HEK293 (cell line): Measurements from ENCODE around the gene HPX.
"Not testable (repeated sequence)": the region's sequence is repeated elsewhere in the genome, so short reads cannot be mapped to it uniquely, and the experiment has no call there.

ENCODE experiments used
- CTCF ChIA-PET: fragments of 350-600 bp; formaldehyde crosslinking; extraction: SDS; loops from one replicate; lab custom pipeline; 2021; ENCODE audit warnings: antibody characterized with exemption; lab: Yijun Ruan, JAX
- POLR2A ChIA-PET: fragments of 300-600 bp; formaldehyde crosslinking; extraction: SDS; loops from one replicate; lab custom pipeline; 2020; ENCODE audit warnings: antibody characterized with exemption, inconsistent platforms; lab: Yijun Ruan, JAX
- H3K27ac ChIP-seq: fragments of 200-500 bp; sonication (Bioruptor generic); 2 replicates; pipeline ENCODE4 v1.5.1; 2014; ENCODE audit warnings: low read depth, low read length, control low read depth, inconsistent platforms; ENCODE audit errors: extremely low read depth
- H3K36me3 ChIP-seq, 2 experiments: fragments of 200-500 bp in 1 of 2; sonication (Bioruptor generic) in 1 of 2; 1 replicate in 1 of 2; 2 replicates in 1 of 2; pipeline ENCODE4 v1.5.1; 2014 to 2017; ENCODE audit warnings: inconsistent platforms in 2 of 2, low read length in 2 of 2; ENCODE audit not compliant: control insufficient read depth in 2 of 2, insufficient read depth in 1 of 2
- H3K4me1 ChIP-seq: fragments of 200-500 bp; sonication (Bioruptor generic); 2 replicates; pipeline ENCODE4 v1.5.1; 2014; ENCODE audit warnings: mild to moderate bottlenecking, low read length, inconsistent platforms; ENCODE audit not compliant: control insufficient read depth, insufficient read depth
- H3K4me3 ChIP-seq: 2 replicates; pipeline ENCODE4 v1.5.1; 2011; ENCODE audit warnings: low read depth, mild to moderate bottlenecking, control low read depth, low read length, moderate library complexity
- H3K9me3 ChIP-seq: fragments of 200-500 bp; sonication (Bioruptor generic); 2 replicates; pipeline ENCODE4 v1.5.1; 2014; ENCODE audit warnings: low read depth, low read length, inconsistent platforms; ENCODE audit not compliant: control insufficient read depth, insufficient read depth
- BCL6B ChIP-seq: fragments of 450-650 bp; formaldehyde crosslinking; IDR thresholded peaks from 2 replicates; pipeline ENCODE4 v1.5.1; 2017; ENCODE audit warnings: missing biosample characterization, missing genetic modification characterization
- HOXD13 ChIP-seq: sonication (generic); formaldehyde crosslinking; IDR thresholded peaks from 2 replicates; pipeline ENCODE4 v1.8.0; 2022; ENCODE audit warnings: missing genetic modification reagents, borderline replicate concordance
- SP7 ChIP-seq: fragments of 450-650 bp; formaldehyde crosslinking; IDR thresholded peaks from 2 replicates; pipeline ENCODE4 v1.5.1; 2016; ENCODE audit warnings: missing biosample characterization, missing genetic modification characterization
- ZBTB10 ChIP-seq: fragments of 450-650 bp; formaldehyde crosslinking; IDR thresholded peaks from 2 replicates; pipeline ENCODE4 v1.5.1; 2016; ENCODE audit warnings: missing biosample characterization, missing genetic modification characterization
- ZBTB48 ChIP-seq: fragments of 450-650 bp; formaldehyde crosslinking; IDR thresholded peaks from 2 replicates; pipeline ENCODE4 v1.5.1; 2016; ENCODE audit warnings: missing biosample characterization, missing genetic modification characterization
- ZNF19 ChIP-seq: fragments of 450-650 bp; formaldehyde crosslinking; IDR thresholded peaks from 2 replicates; pipeline ENCODE4; 2016; ENCODE audit warnings: missing biosample characterization, missing genetic modification characterization, low read depth
- ZNF292 ChIP-seq: fragments of 450-650 bp; formaldehyde crosslinking; IDR thresholded peaks from 2 replicates; pipeline ENCODE4 v1.5.1; 2016; ENCODE audit warnings: low read depth, missing biosample characterization, missing genetic modification characterization, borderline replicate concordance
- ZNF488 ChIP-seq: fragments of 450-650 bp; formaldehyde crosslinking; IDR thresholded peaks from 2 replicates; pipeline ENCODE4 v1.5.1; 2016; ENCODE audit warnings: missing biosample characterization, missing genetic modification characterization
- ZNF521 ChIP-seq: fragments of 450-650 bp; formaldehyde crosslinking; IDR thresholded peaks from 2 replicates; pipeline ENCODE4 v1.5.1; 2017; ENCODE audit warnings: missing biosample characterization, mild to moderate bottlenecking, missing genetic modification characterization
- ZNF629 ChIP-seq: fragments of 450-650 bp; formaldehyde crosslinking; IDR thresholded peaks from 2 replicates; pipeline ENCODE4 v1.5.1; 2017; ENCODE audit warnings: missing biosample characterization, missing genetic modification characterization
- ZNF654 ChIP-seq: fragments of 450-650 bp; formaldehyde crosslinking; IDR thresholded peaks from 2 replicates; pipeline ENCODE4 v1.5.1; 2016; ENCODE audit warnings: low read depth, missing biosample characterization, missing genetic modification characterization
- ZNF704 ChIP-seq: fragments of 450-650 bp; formaldehyde crosslinking; IDR thresholded peaks from 2 replicates; pipeline ENCODE4 v1.5.1; 2016; ENCODE audit warnings: missing biosample characterization, missing genetic modification characterization
- ZNF768 ChIP-seq: fragments of 450-650 bp; formaldehyde crosslinking; IDR thresholded peaks from 2 replicates; pipeline ENCODE4 v1.5.1; 2018; ENCODE audit warnings: missing biosample characterization, mild to moderate bottlenecking, missing genetic modification characterization
- ZNF791 ChIP-seq: fragments of 450-650 bp; formaldehyde crosslinking; IDR thresholded peaks from 2 replicates; pipeline ENCODE4 v1.5.1; 2016; ENCODE audit warnings: missing biosample characterization, missing genetic modification characterization
- ZNF843 ChIP-seq: fragments of 450-650 bp; formaldehyde crosslinking; IDR thresholded peaks from 2 replicates; pipeline ENCODE4 v1.5.1; 2016; ENCODE audit warnings: missing biosample characterization, missing genetic modification characterization

HPX gene

GRCh38 chr11:6393989-6394670 is 46.7 kb downstream of the HPX start:
- ChIA-PET CTCF (interaction anchor here (0.5 to 1.5 kb wide), 2 partner anchors 12 to 49 kb away, joined by 3 read pairs; no protein-coding TSS in a partner anchor), POLR2A (no interaction called here)
- peaks cover 0 to 61% of the 10 kb centered on the region in 2 experiments; a peak in 1 of 3 replicates for H3K36me3 ChIP-seq
- no peak overlapping the region for H3K4me3 ChIP-seq
- H3K9me3 ChIP-seq, result no peaks in the 10 kb centered on the region
- no peak for TF ChIP-seq ZNF488 (tag by site-specific recombination)
- no peak for TF ChIP-seq SP7 (tag by site-specific recombination)
- H3K27ac ChIP-seq, result no peak overlapping the region
- no peaks in the 10 kb centered on the region for H3K4me1 ChIP-seq

- H3K36me3 ChIP-seq, result peaks cover 0 to 42% of the 10 kb centered on the region in 2 experiments; a peak in 1 of 3 replicates
- ChIA-PET CTCF (interaction anchor here (0.7 to 1.2 kb wide), 4 partner anchors 14 to 310 kb away, joined by 3 to 4 read pairs (median 3); no protein-coding TSS in a partner anchor), POLR2A (interaction anchor here (0.7 to 1.1 kb wide), 2 partner anchors 26 to 98 kb away, joined by 5 read pairs; partner anchors contain the start of gene APBB1)
- H3K4me3 ChIP-seq, H3K27ac ChIP-seq, H3K9me3 ChIP-seq, H3K4me1 ChIP-seq: not testable (repeated sequence)
Observed at GRCh38 chr11:6392251-6392650, 48.5 kb downstream of the HPX start.

GRCh38 chr11:6391537-6392134 is 49.2 kb downstream of the HPX start:
- H3K4me1 ChIP-seq, result no peaks in the 10 kb centered on the region
- CTCF ChIA-PET, result interaction anchor here (1.2 to 1.9 kb wide), 2 partner anchors 12 to 52 kb away, joined by 3 to 7 read pairs; no protein-coding TSS in a partner anchor
- H3K4me3 ChIP-seq, result no peak overlapping the region
- H3K36me3 ChIP-seq, result peaks cover 0 to 36% of the 10 kb centered on the region in 2 experiments; a peak in 1 of 3 replicates
- no peaks in the 10 kb centered on the region for H3K9me3 ChIP-seq
- POLR2A ChIA-PET, result interaction anchor here (0.7 to 4.6 kb wide), 2 partner anchors 27 to 99 kb away, joined by 5 to 26 read pairs; partner anchors contain the start of gene APBB1
- H3K27ac ChIP-seq, result no peak overlapping the region
- no peak for TF ChIP-seq ZNF629
- no peak for TF ChIP-seq ZNF654 (tag by site-specific recombination)
- no peak for TF ChIP-seq ZNF19 (tag by site-specific recombination)
- no peak for TF ChIP-seq ZBTB10 (tag by site-specific recombination)
- TF ChIP-seq BCL6B (tag by site-specific recombination), result no peak
- no peak for TF ChIP-seq HOXD13 (CRISPR knock-in tag)
- no peak for TF ChIP-seq ZNF843 (tag by site-specific recombination)
- no peak for TF ChIP-seq ZNF704 (tag by site-specific recombination)
- TF ChIP-seq ZNF791 (tag by site-specific recombination), result no peak
- TF ChIP-seq ZNF768 (tag by site-specific recombination), result no peak
- no peak for TF ChIP-seq ZBTB48
- TF ChIP-seq ZNF521 (tag by site-specific recombination), result no peak
- TF ChIP-seq ZNF292, result no peak
- TF ChIP-seq, all 188 proteins: peak for 0
